Neural cell (in vitro differentiated cells): ENCODE data around the gene DUSP22. TPM values are rescaled to one million over a fixed set of nuclear protein-coding genes. Genes with fewer than 3 reads are reported as not detected.
"Not testable (repeated sequence)": the region's sequence is repeated elsewhere in the genome, so short reads cannot be mapped to it uniquely, and the experiment has no call there.

Source experiments
- H2AFZ ChIP-seq: fragments of 200-600, 300-800 bp; sonication (generic), shearing (Covaris generic); 2 replicates; pipeline ENCODE4 v1.6.0; 2014; ENCODE audit warnings: low read depth, mild to moderate bottlenecking, antibody characterized with exemption, low read length, moderate library complexity
- H3F3A ChIP-seq: fragments of 200-600 bp; shearing (Covaris generic); 2 replicates; pipeline ENCODE4 v1.6.1; 2016; ENCODE audit warnings: mild to moderate bottlenecking, moderate library complexity, mixed read lengths, antibody characterized with exemption, low read length; ENCODE audit not compliant: insufficient read depth, poor library complexity, severe bottlenecking
- H3K27ac ChIP-seq: fragments of 200-600, 300-800 bp; sonication (generic), shearing (Covaris generic); 2 replicates; pipeline ENCODE4 v1.5.1; 2014; ENCODE audit warnings: mild to moderate bottlenecking, low read length, moderate library complexity
- H3K27me3 ChIP-seq: fragments of 300-800, 200-600 bp; sonication (generic), shearing (Covaris generic); 2 replicates; pipeline ENCODE4 v1.6.0; 2014; ENCODE audit warnings: mild to moderate bottlenecking, low read depth, low read length, moderate library complexity; ENCODE audit not compliant: insufficient read depth
- H3K36me3 ChIP-seq: fragments of 300-800, 200-600 bp; sonication (generic), shearing (Covaris generic); 2 replicates; pipeline ENCODE4 v1.5.1; 2014; ENCODE audit warnings: mild to moderate bottlenecking, antibody characterized with exemption, low read length, moderate library complexity; ENCODE audit not compliant: insufficient read depth
- H3K4me2 ChIP-seq: fragments of 300-800, 200-600 bp; sonication (generic), shearing (Covaris generic); 2 replicates; pipeline ENCODE4 v1.6.0; 2014; ENCODE audit warnings: mild to moderate bottlenecking, low read length
- H3K4me3 ChIP-seq: fragments of 300-800, 200-600 bp; sonication (generic), shearing (Covaris generic); 2 replicates; pipeline ENCODE4 v1.5.1; 2014; ENCODE audit warnings: mild to moderate bottlenecking, low read length, moderate library complexity
- H3K79me2 ChIP-seq: fragments of 200-600 bp; shearing (Covaris generic); replicated peaks from 2 replicates; pipeline ENCODE4 v1.6.0; 2014; ENCODE audit warnings: mild to moderate bottlenecking, low read length, moderate library complexity; ENCODE audit not compliant: insufficient read depth
- H3K9ac ChIP-seq: fragments of 300-800, 200-600 bp; sonication (generic), shearing (Covaris generic); 2 replicates; pipeline ENCODE4 v1.6.1; 2016; ENCODE audit warnings: mild to moderate bottlenecking, low read length, mixed read lengths
- H3K9me2 ChIP-seq: fragments of 200-600 bp; shearing (Covaris generic); 2 replicates; pipeline ENCODE4 v1.6.1; 2016; ENCODE audit warnings: mild to moderate bottlenecking, low read length, mixed read lengths; ENCODE audit not compliant: insufficient read depth
- H3K9me3 ChIP-seq: fragments of 200-600, 300-800 bp; sonication (generic), shearing (Covaris generic); 2 replicates; pipeline ENCODE4 v1.6.1; 2016; ENCODE audit warnings: mild to moderate bottlenecking, mixed run types, low read length, moderate library complexity, mixed read lengths
- H4K20me1 ChIP-seq: fragments of 200-600 bp; shearing (Covaris generic); 2 replicates; pipeline ENCODE4 v1.6.1; 2016; ENCODE audit warnings: mild to moderate bottlenecking, mixed run types; ENCODE audit not compliant: insufficient read depth
- CTCF ChIP-seq: fragments of 450-650 bp; IDR thresholded peaks from 2 replicates; pipeline ENCODE4 v1.5.1; 2014; ENCODE audit warnings: antibody characterized with exemption, mild to moderate bottlenecking, moderate library complexity; ENCODE audit not compliant: poor library complexity, severe bottlenecking
- EP300 ChIP-seq: fragments of 450-650 bp; conservative IDR thresholded peaks from 2 replicates; pipeline ENCODE4 v1.6.1; 2014; ENCODE audit warnings: antibody characterized with exemption, mild to moderate bottlenecking, moderate library complexity; ENCODE audit not compliant: poor library complexity, severe bottlenecking
- EZH2 ChIP-seq: fragments of 200-600, 300-800 bp; shearing (Covaris generic), sonication (generic); IDR thresholded peaks from 2 replicates; pipeline ENCODE4 v1.6.1; 2014; ENCODE audit warnings: antibody characterized with exemption, low read length, borderline replicate concordance, mild to moderate bottlenecking; ENCODE audit not compliant: insufficient read depth, poor library complexity, severe bottlenecking
- MXI1 ChIP-seq: fragments of 450-650 bp; conservative IDR thresholded peaks from 2 replicates; pipeline ENCODE4 v1.6.1; 2014; ENCODE audit warnings: antibody characterized with exemption, mild to moderate bottlenecking; ENCODE audit not compliant: poor library complexity, severe bottlenecking
- POLR2AphosphoS5 ChIP-seq: IDR thresholded peaks from 2 replicates; pipeline ENCODE4 v1.6.1; 2012
- RAD21 ChIP-seq: fragments of 450-650 bp; conservative IDR thresholded peaks from 2 replicates; pipeline ENCODE4 v1.6.1; 2014; ENCODE audit warnings: antibody characterized with exemption, mild to moderate bottlenecking, moderate library complexity
- SMC3 ChIP-seq: fragments of 450-650 bp; conservative IDR thresholded peaks from 2 replicates; pipeline ENCODE4 v1.6.1; 2014; ENCODE audit warnings: antibody characterized with exemption, mild to moderate bottlenecking, moderate library complexity; ENCODE audit not compliant: poor library complexity
- TAF1 ChIP-seq: IDR thresholded peaks from 2 replicates; pipeline ENCODE4 v1.6.1; 2012; ENCODE audit warnings: low read depth
- polyA plus RNA-seq: library from polyadenylated mRNA; depleted of rRNA; stranded (reverse); fragments of >200 nt; gene quantifications from 2 replicates; pipeline ENCODE4 v1.2.3, GENCODE V29; 2014
- TF ChIP-seq, protein P1 (sequence below): IDR thresholded peaks from 2 replicates; pipeline ENCODE4 v1.6.1; 2012; ENCODE audit warnings: borderline replicate concordance

The DUSP22 gene
- polyA plus RNA-seq, 1 donor from 2014 or later: 24.9 TPM

- Histone ChIP-seq H3K4me2 (no peak overlapping the region), H3K9me3 (no peaks in the 10 kb centered on the region), H3K27me3 (no peaks in the 10 kb centered on the region), H2AFZ (no peak overlapping the region), H4K20me1 (no peaks in the 10 kb centered on the region), H3K27ac (no peak overlapping the region), H3K79me2 (no peaks in the 10 kb centered on the region), H3F3A (no peaks in the 10 kb centered on the region), H3K4me3 (no peak overlapping the region), H3K9me2 (no peaks in the 10 kb centered on the region), H3K9ac (no peak overlapping the region), H3K36me3 (no peaks in the 10 kb centered on the region)
- TF ChIP-seq CTCF: no peak
- no peak for TF ChIP-seq POLR2AphosphoS5
- TF ChIP-seq, protein P1, sequence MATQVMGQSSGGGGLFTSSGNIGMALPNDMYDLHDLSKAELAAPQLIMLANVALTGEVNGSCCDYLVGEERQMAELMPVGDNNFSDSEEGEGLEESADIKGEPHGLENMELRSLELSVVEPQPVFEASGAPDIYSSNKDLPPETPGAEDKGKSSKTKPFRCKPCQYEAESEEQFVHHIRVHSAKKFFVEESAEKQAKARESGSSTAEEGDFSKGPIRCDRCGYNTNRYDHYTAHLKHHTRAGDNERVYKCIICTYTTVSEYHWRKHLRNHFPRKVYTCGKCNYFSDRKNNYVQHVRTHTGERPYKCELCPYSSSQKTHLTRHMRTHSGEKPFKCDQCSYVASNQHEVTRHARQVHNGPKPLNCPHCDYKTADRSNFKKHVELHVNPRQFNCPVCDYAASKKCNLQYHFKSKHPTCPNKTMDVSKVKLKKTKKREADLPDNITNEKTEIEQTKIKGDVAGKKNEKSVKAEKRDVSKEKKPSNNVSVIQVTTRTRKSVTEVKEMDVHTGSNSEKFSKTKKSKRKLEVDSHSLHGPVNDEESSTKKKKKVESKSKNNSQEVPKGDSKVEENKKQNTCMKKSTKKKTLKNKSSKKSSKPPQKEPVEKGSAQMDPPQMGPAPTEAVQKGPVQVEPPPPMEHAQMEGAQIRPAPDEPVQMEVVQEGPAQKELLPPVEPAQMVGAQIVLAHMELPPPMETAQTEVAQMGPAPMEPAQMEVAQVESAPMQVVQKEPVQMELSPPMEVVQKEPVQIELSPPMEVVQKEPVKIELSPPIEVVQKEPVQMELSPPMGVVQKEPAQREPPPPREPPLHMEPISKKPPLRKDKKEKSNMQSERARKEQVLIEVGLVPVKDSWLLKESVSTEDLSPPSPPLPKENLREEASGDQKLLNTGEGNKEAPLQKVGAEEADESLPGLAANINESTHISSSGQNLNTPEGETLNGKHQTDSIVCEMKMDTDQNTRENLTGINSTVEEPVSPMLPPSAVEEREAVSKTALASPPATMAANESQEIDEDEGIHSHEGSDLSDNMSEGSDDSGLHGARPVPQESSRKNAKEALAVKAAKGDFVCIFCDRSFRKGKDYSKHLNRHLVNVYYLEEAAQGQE: no peak
- TF ChIP-seq SMC3: no peak
- no peak for TF ChIP-seq TAF1
- TF ChIP-seq EP300: no peak
- TF ChIP-seq EZH2: no peak
- TF ChIP-seq MXI1: no peak
- TF ChIP-seq RAD21: no peak
Observed at GRCh38 chr6:247351-247750, 44.9 kb upstream of the DUSP22 start.

GRCh38 chr6:248046-248445 is 44.2 kb upstream of the DUSP22 start:
- H3F3A ChIP-seq, H3K27ac ChIP-seq, H3K79me2 ChIP-seq, H3K27me3 ChIP-seq, H2AFZ ChIP-seq, H4K20me1 ChIP-seq, H3K9me3 ChIP-seq, H3K4me3 ChIP-seq, H3K36me3 ChIP-seq, H3K9ac ChIP-seq, H3K4me2 ChIP-seq, H3K9me2 ChIP-seq: not testable (repeated sequence)

DNA sequence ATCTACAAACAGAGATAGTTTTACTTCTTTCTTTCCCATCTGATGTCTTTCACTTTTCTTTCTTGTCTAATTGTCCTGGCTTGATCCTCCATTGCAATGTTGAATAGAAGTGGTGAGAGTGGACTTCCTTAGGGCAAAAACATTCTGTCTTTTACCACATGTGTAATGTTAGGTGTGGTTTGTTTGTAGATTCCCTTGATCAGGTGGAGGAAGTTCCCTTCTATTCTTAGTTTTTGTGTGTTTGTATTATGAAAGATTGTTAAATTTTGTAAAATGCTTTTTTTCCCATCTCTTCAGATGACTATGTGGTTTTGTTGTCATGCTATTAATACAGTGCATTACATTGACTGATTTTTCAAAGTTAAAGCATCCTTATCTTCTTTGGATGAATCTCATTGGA is 41.6 kb upstream of the DUSP22 start:
- TF ChIP-seq, protein P1: no peak
- TF ChIP-seq CTCF: no peak
- no peak for TF ChIP-seq MXI1
- TF ChIP-seq RAD21: no peak
- no peak for TF ChIP-seq EZH2
- TF ChIP-seq EP300: no peak
- TF ChIP-seq SMC3: no peak
- no peak for TF ChIP-seq POLR2AphosphoS5
- TF ChIP-seq TAF1: no peak

More for the DNA sequence above, 41.6 kb upstream of the DUSP22 start:
- Histone ChIP-seq H3K9ac (no peak overlapping the region), H4K20me1 (no peaks in the 10 kb centered on the region), H3K27ac (no peak overlapping the region), H3K4me3 (no peak overlapping the region), H3K9me2 (no peaks in the 10 kb centered on the region), H2AFZ (no peak overlapping the region), H3K27me3 (no peaks in the 10 kb centered on the region), H3K9me3 (no peaks in the 10 kb centered on the region), H3K4me2 (no peak overlapping the region), H3F3A (no peaks in the 10 kb centered on the region), H3K36me3 (no peaks in the 10 kb centered on the region), H3K79me2 (no peaks in the 10 kb centered on the region)
